GM19240 (cell line): ENCODE measurements around the gene SH3TC1.
A peak's percentile ranks its signal among the peaks of the same experiment; 100 is the strongest.

Experiments used
- DNase-seq: peaks from one replicate; pipeline ENCODE4 v3.0.0; 2011; ENCODE audit warnings: low spot score; ENCODE audit not compliant: insufficient read length

SH3TC1 gene

DNA sequence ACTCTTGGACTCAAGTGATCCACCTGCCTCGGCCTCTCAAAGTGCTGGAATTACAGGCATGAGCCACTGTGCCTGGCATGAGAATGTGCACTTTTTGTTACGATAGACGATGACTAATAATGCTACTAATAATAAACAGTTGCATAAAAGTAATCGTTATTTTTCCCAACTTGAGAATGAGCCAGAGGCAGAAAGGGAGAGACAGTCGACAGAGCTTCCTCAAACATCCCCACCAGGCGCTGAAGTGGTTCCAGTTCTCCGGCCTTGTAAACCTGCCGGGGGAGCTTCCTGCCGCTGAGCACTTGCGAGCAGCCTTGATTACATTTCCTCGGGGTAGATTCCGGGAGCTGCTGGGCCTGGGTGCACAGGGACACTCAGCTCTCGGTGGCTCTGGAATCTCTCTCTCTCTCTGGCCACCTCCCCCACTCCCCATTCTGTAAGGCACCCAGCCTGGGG is 61.6 kb downstream of the SH3TC1 start:
- no peak for DNase-seq

DNA sequence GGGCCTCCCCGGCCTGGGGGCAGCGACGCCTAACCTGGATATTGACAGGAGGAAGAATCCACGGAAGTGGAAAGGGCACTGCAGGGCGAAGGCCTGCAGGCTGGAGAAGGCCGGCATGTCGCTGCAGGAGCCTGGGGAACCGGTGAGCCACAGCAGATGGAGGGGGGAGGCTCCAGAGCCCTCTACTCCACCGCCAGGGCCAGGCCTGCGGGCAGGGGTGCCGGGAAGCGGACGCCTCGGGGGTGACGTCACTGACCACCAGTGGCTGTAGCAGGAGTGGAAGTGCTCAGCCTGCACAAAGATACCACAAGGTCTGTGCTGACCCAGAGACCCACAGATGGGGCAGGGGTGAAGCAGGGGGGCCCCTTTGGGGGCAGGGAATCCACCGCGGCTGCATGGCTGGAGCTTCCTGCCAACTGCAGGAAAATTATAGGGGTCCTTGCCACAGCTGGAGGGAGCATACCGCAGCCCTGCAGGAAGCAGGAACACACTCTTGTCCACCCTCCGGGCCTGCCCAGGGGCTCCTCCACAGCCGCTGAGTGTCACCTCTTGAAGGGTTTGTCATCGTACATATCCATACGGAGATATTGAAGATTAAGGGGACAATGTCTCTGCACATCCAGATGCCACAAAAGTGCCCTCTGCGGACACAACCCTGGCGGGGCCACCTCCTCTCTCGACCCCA is 62.9 kb downstream of the SH3TC1 start:
- no peak for DNase-seq

DNA sequence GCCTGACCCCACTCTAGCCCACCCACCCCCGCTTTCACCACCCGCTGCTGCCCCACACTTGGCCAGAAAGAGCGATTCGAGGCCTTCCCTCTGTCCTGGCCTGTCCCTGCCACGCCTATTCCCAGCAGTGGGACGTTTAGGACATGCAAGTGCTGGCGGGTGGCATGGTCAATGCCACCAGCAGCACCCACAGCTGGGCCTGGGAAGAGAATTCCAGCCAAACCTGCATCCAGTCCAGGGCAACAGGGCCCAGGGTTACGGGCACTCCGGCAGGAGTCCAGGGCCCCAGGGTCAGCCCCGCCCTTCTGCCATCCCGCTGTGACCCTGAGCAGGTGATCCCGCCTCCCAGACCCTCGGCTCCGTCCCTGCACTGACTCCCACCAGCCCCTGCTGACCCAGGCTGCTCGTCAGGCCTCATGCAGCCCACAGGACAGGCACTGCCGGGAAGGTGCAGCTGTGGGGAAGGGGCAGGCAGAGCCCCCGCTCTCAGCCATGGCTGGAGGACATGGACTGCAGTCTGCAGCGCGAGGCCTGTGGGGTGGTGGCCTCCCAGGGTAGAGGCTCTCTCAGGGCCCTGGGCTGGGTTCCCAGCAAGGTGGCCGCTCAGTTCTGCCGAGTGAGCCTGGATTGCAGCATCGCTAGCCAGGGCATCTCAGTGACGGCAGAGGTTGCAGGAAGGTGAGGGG is 63.7 kb downstream of the SH3TC1 start:
- DNase-seq = no peak

DNA sequence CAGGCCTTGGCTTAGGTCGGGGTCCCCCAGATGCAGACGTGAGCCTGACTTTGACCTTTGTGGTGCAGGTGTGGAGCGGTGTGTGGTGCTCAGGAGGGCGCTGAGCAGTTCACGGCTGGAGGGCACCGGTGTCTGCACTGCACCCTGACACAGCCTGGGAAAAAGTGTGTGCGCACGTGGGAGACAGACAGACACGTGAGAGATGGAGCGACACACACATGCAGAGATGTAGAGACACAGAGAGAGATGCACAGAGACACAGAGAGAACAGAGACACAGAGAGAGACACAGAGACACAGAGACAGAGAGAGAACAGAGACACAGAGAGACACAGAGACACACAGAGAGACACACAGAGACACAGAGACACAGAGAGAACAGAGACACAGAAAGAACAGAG is 64.3 kb downstream of the SH3TC1 start:
- no peak for DNase-seq

DNA sequence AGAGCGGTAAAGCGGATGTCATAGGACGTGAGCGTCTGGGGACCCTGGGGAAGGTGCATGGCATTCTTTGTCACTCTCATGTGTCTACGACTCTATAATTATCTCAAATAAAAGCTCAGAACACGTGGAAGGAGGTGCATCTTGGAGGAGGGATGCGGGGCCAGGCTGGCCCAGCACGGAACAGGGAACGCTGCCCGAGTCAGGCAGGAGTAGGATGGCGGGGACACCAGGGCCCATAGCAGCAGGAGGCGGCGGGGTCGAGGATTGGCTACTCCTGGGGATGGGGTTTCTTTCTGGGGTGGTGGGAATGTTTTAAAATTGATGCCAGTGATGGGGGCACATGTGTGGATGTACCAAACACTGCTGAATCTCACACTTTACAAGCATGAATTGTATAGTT is 65.0 kb downstream of the SH3TC1 start:
- DNase-seq = no peak

DNA sequence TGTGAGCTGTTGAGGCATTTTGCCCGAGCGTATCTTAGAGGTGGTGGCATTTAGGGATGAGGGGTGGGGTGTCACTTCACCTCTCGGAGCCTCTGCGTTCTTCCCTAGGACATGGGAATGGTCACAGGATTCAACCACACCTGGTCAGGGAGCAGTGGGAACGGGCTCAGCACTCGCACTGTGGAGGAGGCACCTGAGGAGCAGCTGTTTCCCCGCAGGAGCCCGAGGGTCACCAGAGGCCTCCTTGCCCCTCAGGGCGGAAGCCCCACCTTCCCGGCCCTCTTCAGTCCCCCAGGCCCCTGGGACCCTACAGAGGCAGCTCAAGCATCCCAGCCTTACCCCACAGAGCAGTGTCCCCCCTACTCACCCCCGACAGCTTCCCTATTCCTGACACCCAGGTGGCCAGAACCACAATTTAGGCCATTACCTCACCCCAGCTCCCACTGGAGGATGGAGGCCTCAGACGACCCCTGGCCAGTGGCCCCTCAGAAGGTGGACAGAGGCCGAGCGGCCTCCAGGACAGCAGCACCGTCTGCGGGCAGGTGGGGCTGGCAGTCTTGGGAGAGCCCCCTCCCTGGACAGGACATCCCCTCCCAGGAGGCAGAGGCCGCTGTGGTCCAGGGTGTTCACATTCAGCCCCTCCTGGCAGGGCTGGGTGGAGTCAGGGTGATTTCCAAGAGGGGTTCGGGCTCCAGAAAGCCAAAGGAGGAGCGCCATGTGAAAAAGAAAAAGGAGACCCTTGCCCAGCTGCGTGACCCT is 66.3 kb downstream of the SH3TC1 start:
- no peak for DNase-seq

DNA sequence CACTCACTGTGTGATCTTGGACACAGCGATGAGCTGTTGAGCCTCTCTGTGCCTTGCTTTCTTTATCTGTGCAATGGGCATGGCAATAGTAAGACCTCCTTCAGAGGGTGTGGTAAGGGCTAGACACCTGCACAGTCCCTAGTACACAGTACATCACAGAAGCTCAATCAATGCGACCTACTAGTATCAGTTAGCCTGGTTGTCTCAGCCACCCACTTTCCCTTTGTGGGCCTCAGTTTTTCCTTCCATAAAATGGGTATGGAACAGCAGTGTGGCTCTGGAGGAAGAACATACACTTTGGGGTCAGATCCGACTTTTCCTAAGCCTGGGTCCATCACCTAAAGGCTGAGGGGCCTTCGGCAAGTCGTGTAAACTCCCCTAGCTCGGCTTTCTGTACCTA is 67.0 kb downstream of the SH3TC1 start:
- no peak for DNase-seq

DNA sequence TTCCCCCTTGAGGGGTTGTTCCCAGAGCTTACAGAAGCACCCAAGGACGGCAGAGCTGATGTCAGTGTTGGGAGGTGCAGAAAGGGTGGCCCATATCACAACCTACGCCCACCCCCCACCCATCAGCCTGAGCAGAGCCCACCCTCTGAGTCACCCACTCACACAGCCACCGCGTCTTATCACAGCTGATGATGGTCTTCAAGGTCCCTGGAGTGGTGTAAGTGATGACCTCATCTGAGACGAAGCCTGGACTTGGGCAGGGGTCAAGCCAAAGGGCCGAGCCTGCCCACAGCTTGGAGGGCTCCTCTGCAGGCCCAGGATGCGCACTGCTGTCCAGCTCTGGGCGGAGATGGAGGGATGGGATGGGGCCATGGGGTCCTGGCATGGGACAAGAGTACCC is 67.4 kb downstream of the SH3TC1 start:
- DNase-seq = no peak

DNA sequence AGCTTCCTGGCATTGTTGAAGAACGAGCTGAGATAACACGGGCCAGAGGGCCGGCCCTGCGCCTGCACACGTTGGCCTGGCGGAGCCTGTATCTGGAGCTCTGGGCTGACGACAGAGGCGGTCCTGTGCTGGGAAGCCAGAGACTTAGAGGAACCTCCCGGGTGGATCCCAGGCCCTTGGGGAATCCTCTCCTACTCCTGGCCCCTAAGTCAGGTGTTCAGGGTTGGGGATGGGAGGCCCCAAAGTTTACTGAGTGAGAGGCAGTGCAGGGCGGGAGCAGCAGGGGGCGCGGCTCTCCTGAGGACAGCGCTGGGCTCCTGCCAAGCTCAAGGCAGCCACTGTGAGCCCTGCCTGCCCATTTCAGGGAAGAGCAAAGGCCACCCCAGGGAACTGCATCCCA is 68.0 kb downstream of the SH3TC1 start:
- peak; percentile 33 for DNase-seq

DNA sequence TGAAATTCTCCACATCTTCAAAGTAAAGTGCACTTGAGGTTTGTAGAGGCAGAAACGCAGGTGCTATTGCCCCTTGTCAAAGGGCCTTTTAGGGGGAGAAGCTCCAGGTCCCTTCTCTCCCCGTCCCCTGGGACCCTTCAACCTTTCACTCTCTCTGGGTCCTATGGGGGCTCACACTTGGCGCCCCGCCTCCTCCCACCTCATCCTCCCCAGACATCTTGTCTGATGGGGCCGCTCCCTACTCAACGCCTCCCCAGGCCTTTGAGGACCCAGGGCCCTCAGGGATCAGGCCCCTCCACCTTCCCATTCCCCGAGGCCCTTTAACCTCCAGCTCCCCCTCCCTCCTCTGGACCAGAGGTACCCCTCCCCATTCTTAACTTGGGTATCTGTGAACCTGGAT is 69.1 kb downstream of the SH3TC1 start:
- DNase-seq = no peak

DNA sequence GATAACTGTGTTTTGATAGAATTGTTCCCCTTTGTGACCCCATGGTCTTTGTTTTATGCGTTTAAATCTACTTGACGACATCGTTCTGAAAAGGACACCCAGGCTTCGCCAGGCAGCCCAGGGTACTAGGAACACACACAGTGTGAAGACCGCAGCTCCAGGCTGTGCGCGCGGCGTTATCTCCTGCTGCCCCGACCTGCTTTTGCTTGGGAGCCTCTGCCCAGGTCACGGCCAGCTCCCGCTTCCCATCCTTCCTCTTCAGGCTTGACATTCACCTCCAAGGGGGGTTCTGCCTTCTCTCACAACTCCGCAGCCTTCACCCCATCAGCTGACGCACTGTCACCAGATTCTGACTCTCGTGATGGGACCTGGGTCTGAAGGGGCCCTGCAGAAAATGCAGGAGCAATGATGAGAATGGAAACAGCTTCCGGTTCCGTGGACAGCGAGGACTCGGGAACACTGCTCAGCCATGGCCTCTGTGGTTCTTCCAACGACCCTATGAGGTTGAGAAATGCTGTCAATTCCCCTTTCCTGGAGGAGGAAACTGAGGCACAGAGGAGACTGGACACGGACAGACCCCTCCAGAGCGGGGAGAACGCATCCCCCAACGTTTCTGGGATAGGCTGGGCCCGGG is 69.9 kb downstream of the SH3TC1 start:
- no peak for DNase-seq

DNA sequence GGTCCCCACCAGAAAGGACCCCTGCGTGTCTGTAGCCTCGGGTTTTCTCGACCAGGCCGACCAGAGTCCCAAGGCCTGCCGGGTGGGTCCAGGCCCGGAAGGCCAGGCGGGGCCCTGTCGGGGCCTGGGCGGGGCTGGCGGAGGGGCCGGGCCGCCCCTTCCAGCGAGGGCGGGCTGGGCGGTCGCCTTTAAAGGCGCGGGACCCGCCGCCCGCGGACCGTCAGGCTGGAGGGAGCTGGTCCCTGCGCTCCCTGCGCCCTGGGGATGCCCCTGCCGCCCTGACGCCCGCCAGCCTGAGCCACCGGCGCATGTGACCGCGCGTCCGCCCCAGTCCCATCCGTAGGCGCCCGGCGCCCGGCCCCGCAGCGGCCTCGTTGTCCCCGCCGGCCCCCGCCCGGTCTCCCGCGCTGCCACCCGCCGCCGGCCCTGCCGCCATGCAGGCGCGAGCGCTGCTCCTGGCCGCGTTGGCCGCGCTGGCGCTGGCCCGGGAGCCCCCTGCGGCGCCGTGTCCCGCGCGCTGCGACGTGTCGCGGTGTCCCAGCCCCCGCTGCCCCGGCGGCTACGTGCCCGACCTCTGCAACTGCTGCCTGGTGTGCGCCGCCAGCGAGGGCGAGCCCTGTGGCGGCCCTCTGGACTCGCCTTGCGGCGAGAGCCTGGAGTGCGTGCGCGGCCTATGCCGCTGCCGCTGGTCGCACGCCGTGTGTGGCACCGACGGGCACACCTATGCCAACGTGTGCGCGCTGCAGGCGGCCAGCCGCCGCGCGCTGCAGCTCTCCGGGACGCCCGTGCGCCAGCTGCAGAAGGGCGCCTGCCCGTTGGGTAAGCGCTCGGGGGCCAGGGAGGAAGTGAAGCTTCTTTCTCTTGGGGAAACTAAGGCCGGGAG is 70.7 kb downstream of the SH3TC1 start, which contains the start of gene HTRA3:
TSS of gene HTRA3 (plus strand) at position 220 of the 883 bp plus-strand sequence. CDS start at position 435, 215 bp downstream.
- no peak for DNase-seq

DNA sequence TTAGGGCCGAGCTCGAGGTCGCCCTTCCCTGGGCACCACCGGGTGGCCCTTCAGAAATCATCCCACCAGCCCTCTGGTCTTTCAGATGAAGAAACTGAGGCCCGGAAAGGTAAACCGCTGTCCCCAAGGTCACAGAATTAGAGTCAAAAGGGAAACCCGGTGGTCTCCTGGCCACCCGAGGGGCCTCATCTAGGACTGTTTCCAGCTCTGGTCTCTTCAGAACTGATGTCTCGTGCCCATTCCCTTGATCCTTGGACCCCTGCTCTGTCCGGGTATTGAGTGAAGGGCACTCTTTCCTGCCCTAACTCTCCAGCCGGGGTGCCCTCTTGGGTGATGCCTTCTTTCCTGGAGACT is 71.3 kb downstream of the SH3TC1 start:
- DNase-seq = no peak

DNA sequence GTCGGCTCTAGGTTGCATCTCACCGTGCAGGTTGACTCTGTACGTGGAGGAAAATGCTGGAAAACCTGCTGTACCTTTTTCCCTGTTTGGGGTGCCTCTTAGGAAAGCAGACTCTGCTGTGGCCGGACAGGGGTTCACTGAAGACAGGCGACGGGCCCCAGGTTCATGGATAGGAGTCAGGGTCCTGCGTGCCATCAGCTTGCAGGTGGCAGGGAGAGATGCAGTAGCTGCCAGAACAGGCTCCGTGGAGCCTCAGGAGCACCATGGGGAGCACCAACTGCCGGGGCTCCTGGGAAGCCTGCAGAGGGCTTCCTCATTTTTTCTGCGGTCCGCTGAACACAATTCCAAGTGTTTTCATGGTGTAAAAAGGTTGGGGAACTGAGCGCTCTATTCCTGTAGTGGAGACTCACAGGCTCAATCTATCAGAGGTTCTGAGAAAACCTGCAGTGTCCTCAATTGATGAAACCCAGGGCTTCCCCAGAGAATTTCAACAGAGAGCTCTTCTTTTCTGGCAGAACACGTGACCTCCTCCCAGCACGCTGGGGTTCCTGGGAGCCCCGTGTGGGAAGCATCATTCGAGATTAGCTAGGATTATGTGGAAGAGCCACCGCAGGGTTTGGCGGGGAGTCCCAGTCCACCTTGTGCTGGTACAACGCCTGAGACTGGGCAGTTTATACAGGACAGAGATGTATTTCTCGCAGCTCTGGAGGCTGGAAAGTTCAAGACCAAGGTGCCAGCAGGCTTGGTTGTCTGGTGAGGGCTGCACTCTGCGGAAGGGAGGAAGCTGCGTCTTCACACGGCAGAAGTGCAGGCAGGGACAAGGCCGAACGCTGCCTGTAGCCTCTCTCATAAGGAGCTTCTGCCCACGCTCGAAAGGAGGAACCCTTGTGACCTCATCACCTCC is 72.1 kb downstream of the SH3TC1 start:
- DNase-seq = no peak

DNA sequence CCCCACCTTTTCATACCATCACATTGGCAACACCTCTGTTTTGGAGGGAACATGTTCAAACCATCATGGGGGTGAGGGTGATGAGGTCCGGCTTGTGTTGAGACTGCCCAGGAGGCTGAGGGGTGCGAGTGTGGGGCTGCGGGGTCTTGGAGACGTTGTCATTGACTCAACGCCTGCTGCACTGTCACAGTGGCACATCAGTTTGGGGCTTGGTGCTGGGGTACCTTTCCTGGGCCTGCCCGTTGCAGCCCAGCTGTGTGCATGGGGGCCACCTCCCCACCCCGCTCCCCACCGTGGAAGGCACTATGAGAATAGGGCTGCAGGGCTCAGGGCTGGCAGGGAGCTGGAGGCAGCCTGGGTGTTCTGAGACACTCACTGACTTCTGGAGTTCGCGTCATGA is 72.7 kb downstream of the SH3TC1 start:
- DNase-seq = no peak

DNA sequence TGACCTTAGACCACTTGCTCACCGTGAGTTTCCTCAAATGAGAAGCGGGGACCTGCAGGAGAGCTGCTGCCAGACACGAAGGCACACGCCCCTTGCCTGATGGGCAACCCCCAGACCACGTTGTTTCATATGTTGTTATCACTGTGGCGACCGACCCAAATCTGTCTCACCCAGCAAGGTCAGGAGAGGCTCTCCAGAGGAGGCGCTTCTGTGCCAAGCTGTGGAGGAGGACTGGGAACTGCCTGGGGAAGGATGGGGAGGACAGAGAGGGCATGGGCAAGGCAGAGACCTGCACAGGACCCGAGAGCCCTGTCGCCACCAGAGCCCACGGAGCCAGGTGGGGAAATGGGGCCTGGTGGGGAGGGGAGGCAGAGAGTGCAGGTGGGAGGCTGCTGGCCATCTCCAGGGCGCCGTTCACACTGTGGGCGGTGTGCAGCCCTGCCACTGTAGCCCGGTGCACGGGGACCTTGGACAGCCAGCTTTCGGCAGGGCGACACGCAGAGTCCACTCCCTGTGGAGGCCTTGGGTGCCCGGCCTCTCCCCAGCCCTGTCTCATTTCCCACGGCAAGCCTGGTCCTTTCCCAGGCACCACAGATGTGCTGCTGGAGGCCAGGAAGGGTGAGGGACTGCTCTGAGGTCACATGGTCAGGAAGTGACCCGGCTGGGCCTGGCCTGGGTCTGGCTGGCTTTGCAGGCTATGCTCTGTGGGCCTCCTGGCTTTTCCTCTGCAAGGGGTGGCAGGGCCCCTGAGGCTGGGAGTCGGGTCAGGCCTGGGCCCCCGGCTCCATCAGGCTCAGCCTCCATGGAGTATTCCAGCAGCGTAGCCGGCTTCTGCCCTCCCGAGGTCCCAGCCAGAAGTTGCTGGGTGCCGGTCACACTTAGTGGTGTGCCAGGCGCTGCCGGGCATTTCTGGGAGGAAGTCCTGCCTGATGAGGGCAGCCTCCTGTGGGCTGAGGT is 73.7 kb downstream of the SH3TC1 start:
- no peak for DNase-seq

DNA sequence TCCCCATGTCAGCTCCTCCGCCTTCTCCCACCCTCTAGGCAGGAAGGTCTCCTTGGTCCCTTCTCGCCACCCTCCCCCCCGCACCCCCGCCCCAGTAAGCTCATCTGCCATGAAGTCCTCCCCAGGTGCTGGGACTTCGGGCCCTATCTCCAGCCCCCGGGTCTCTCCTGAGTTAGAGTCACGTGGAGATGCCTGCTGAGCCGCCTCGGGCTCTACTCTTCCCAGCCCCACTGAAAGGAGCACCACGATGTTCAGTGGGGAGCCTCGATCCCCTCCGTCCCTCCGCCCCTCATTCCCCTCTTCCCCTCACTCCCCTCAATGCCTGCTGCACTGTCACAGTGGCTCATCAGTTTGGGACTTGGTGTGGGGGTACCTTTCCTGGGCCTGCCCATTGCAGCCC is 74.4 kb downstream of the SH3TC1 start:
- no peak for DNase-seq

DNA sequence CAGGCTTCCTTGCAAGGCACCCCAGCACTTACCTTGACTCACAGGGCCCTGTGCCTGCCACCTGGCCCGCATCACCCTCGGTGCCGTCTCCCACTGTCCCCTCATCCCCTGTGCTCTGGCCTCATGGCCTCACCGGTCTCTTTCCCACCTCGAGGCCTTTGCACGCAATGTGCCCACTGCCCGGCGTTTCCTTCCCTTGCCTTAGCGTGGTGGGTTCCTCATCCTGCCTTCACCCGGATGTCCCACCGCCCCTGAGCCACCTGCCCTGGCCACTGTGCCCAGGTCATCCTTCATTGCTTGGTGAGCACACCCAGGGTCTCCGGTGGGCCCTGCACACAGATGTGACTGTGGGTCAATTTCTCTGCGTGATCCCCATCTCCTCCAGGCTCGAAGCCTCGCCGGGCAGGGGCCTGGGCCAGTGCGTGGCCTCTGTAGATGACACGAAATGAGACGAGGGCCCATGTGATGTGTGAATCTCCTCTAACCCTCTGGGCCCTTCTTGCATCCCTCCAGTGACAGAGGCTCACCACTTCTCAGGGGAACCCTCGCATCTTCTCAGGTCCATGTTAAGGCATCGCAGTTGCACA is 75.1 kb downstream of the SH3TC1 start:
- DNase-seq = no peak
